H54 (cell line): Measurements from ENCODE around the gene ZBTB45.
"Not testable (repeated sequence)": the region's sequence is repeated elsewhere in the genome, so short reads cannot be mapped to it uniquely, and the experiment has no call there.

Source experiments
- DNase-seq: peaks from one replicate; pipeline ENCODE4 v3.0.0; 2011; ENCODE audit warnings: low spot score, mixed read lengths; ENCODE audit not compliant: insufficient read length
- FAIRE-seq: peaks from 3 replicates; lab custom pipeline; 2011; peaks lifted over from hg19 to GRCh38; lab: Jason Lieb, UNC
- POLR2A ChIP-seq: IDR thresholded peaks from 2 replicates; pipeline ENCODE4 v1.6.1; 2011; ENCODE audit warnings: low read depth, mild to moderate bottlenecking, low read length

ZBTB45 gene

DNA sequence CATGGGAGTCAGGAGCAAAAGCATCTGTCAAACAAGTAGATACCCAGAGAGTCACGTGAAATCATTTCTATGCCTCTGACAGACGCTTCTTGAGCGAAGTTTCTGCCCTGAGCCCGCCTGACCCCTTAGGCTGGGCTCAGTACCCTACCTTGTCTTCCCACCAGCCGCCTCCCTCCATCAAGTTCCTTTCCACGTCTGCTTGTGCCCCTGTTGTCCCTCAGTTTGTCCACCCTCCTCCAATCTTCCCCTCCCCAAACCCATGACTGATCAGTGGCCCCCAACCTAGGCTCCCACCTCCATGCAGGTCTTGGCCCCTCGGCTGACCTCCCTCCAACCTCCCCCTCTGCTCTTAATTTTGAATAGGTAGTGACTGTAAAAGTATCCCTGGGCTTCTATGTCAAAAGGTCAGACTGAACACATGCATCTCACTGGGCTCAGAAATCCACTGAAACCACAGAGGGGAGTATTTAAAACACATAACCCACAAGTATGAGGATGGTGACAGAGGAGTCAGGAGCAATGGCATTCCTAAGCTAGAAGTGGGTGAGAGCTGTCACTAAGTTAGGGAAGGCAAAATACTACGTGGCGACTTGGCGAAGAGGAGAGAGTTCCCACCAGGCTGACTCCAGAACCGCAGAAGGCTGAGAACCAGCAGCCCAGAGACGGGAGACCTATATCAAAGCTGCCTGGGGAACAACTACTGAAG lies 45.2 kb downstream of the ZBTB45 start:
- FAIRE-seq, result no peak
- no peak for TF ChIP-seq POLR2A
- DNase-seq, result peak; percentile 52

DNA sequence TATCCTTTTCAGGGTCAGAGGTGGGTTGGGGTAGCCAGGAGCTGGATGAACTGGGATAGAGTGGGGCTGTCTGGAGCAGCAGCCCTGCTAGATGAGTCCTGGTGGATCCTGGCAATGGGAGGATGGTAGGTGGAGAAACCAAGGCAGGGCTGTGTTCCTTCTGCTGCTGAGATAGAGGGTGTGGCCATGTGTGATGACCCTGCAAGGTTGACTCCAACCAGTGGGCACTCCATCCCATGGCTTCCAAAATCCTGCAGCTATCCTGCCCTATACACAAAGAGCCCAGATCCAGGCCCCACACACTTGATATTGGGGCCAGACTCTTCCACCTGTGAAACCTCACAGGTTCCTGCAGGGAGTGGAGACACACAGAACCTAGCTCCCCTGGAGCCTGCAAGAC lies 45.8 kb downstream of the ZBTB45 start:
- TF ChIP-seq POLR2A, result no peak
- FAIRE-seq (no peak), DNase-seq (no peak)

DNA sequence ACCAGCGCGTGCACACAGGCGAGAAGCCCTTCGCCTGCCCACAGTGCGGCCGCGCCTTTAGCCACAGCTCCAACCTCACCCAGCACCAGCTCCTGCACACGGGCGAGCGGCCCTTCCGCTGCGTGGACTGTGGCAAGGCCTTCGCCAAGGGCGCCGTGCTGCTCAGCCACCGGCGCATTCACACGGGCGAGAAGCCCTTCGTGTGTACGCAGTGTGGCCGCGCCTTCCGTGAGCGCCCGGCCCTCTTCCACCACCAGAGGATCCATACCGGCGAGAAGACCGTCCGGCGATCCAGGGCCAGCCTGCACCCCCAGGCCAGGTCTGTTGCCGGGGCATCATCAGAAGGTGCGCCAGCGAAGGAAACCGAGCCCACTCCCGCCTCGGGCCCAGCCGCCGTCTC lies 47.9 kb downstream of the ZBTB45 start:
- no peak for FAIRE-seq
- no peak for TF ChIP-seq POLR2A
- no peak for DNase-seq

DNA sequence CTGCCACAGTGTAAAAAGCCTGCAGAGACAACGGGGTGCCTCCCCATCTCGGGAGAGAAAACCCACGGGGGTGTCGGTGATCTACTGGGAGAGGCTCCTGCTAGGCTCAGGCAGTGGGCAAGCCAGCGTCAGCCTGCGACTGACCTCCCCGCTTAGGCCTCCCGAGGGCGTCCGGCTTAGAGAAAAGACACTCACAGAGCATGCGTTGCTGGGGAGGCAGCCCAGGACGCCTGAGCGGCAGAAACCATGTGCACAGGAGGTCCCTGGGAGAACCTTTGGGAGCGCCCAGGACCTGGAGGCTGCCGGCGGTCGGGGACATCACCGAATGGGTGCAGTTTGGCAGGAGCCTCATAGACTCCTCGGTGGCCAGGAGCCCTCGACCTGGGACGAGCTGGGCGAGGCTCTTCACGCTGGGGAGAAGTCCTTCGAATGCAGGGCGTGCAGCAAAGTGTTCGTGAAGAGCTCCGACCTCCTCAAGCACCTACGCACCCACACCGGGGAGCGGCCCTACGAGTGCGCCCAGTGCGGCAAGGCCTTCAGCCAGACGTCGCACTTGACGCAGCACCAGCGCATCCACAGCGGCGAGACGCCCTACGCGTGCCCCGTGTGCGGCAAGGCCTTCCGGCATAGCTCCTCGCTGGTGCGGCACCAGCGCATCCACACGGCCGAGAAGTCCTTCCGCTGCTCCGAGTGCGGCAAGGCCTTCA lies 48.6 kb downstream of the ZBTB45 start:
- not testable (repeated sequence) for FAIRE-seq, DNase-seq

DNA sequence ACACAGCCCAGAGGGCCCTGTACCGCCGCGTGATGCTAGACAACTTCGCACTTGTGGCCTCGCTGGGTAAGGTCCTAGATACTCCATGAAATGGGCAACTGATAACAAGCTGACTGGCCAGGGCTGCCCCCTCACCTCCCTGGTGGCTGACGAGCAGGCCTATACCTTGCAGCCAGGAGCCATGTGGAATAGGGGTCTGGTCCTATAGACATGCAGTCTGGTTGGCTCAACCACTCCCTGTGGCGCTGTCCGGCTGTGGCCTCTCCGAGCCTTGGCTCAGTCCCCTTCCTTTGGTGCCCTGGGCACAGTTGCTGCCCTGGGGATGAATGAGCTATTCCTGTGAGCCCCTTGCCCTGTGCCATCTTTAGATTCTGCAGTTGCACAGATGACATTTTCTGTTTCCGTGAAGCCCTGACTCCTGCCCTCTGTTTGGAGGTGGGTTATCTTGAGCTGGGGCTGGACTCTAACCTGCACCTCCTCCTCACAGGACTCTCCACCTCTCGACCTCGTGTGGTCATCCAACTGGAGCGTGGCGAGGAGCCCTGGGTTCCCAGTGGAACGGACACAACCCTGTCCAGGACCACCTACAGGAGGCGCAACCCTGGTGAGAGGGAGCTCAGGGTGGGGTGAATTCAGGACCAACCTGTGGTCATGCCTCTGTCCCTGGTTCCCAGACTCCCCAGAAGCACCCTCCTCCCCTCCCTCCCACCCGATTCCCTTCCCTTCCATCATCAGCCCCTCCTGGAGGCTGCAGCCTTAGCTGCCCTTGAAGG lies 50.2 kb downstream of the ZBTB45 start:
- FAIRE-seq, result no peak
- TF ChIP-seq POLR2A, result no peak
- no peak for DNase-seq

DNA sequence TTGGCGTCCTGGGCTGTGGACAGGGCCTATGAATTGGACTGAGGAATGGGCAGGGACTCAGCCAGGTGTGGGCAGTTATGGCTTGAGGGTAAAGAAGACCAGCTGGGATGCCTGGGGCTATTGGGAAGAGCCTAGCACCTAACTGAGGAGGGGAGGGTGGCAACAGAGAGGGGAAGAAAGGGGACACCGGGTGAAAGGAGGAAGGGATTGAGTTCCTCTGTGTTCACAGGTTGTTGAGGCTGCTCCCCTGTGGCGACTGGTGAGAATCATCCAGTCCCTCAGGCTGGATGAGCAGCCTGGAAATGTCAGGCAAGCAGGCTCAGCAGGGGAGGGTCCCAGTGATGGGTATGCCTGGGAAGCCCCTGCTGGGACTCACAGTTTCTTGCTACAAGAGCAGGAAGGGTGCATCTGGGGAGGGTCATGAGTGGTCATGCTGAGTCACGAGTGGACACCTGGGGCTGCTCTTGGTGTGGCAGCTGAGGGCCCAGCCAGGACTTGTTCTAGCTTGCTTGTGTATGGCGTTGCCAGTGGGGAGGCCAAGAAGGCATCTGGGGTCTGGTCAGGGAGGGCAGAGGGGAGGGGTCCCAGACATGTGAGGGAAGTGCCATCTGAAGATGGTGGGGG lies 51.3 kb downstream of the ZBTB45 start:
- TF ChIP-seq POLR2A, result no peak
- no peak for DNase-seq
- no peak for FAIRE-seq

DNA sequence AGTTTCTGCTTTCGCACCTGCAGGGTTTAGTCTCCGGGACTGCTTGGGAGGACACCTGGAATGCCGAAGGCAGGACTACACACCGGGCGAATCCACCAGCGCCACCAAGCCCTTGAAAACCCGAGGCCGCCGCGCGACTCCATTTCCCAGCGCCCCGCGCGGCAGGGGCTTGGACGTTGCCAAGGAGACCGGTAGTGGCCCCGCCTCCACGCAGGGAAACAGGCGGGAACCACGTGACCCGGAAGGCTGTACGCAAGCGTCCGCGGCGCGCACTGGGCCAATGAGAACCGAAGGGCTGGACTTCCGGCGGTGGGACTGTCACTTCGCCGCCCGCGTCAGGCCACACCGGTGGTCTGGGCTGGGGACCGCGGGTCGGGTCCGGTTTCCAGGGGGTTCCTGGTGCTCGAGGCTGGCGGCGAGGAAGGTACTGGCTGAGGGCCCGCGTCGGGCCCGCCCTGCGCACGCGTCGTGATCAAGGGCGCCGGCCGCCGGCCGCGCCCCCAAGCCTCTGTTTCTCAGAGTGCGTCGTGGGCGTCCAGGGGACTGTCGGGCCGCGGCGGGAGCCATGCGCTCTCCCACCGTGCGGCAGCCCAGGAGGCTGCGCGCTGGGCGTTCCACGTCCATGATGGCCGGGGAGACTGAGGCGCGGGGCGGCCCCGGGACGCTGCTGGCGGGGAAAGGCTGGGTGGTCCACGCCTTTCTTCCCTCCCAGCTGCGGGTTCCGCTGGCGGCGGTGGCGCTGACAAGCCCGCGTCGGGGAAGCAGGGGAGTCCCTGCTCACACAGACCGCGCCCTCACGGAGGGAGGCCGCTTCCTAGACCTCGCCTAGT lies 52.6 kb downstream of the ZBTB45 start, which contains the start of gene ZNF324:
ZNF324 (plus strand) TSS at position 321 of the 830 bp plus-strand sequence. CDS start 2,106 bp downstream, outside the sequence.
- FAIRE-seq (no peak), DNase-seq (peak; percentile 99)
- peak; percentile 87 for TF ChIP-seq POLR2A

DNA sequence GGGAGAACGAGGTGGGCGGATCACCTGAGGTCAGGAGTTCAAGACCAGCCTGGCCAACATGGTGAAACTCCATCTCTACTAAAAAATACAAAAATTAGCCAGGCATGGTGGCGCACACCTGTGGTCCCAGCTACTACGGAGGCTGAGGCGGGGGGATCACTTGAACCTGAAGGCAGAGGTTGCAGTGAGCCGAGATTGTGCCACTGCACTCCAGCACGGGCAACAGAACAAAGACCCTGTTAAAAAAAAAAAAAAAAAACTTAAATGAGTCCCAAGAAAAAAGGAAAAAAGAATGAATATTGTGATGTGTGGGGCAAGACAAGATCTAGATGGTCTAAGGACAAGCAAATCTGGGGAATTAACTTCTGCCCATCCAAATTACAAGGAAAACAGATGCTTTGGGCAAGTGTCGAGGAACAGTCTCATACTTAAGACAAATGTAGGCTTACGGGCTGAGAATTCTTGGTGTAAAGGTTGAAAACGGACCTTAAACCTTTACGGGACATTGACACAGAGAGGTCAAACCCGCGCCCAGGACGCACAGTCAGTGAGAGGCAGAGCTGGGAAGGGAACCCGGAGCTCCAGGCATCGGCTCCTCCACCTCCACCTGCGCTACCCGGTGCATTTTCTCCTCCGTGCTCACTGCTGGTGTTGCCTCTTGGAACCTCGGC lies 53.4 kb downstream of the ZBTB45 start:
- FAIRE-seq (no peak), DNase-seq (peak; percentile 52)
- no peak for TF ChIP-seq POLR2A
